SK-N-SH (cell line): ENCODE measurements around the gene CNTN4. TPM values are rescaled to one million over a fixed set of nuclear protein-coding genes. Genes with fewer than 3 reads are reported as not detected.

ENCODE experiments used
- CTCF ChIA-PET: fragments of 300-600, 350-600 bp; formaldehyde crosslinking; extraction: SDS; loops from one replicate; lab custom pipeline; 2021; lab: Yijun Ruan, JAX
- POLR2A ChIA-PET: fragments of 350-600 bp; sonication (Branson Sonifier 250); formaldehyde crosslinking; extraction: SDS; loops from one replicate; lab custom pipeline; 2020; ENCODE audit warnings: antibody characterized with exemption, inconsistent platforms; lab: Yijun Ruan, JAX
- DNase-seq: peaks from one replicate; pipeline ENCODE4 v3.0.0; 2012
- H2AFZ ChIP-seq: fragments of 200-600 bp; sonication (generic); 2 replicates; pipeline ENCODE4 v1.8.1; 2016; ENCODE audit warnings: antibody characterized with exemption, mild to moderate bottlenecking, low read depth
- H3F3A ChIP-seq: fragments of 200-600 bp; sonication (generic); replicated peaks from 2 replicates; pipeline ENCODE3; 2016; ENCODE audit warnings: antibody characterized with exemption, mild to moderate bottlenecking; ENCODE audit not compliant: insufficient read depth
- H3K27ac ChIP-seq, 2 experiments: fragments of 200-500 bp in 1 of 2; fragments of 200-600 bp in 1 of 2; sonication (Bioruptor generic) in 1 of 2; sonication (generic), shearing (Covaris generic) in 1 of 2; 2 replicates each; pipeline versions ENCODE4 v1.5.1 to v1.6.1; 2014 to 2016; ENCODE audit warnings: low read depth in 2 of 2, inconsistent platforms in 1 of 2, low read length in 1 of 2, mild to moderate bottlenecking in 1 of 2, mixed read lengths in 1 of 2
- H3K27me3 ChIP-seq: fragments of 200-600 bp; sonication (generic), shearing (Covaris generic); 2 replicates; pipeline ENCODE4 v1.6.1; 2016; ENCODE audit warnings: mixed run types; ENCODE audit not compliant: insufficient read depth
- H3K36me3 ChIP-seq, 2 experiments: fragments of 200-500 bp in 1 of 2; fragments of 200-600 bp in 1 of 2; sonication (Bioruptor generic) in 1 of 2; sonication (generic) in 1 of 2; replicated peaks in 1 of 2; 2 replicates each; pipeline versions ENCODE3 to v1.5.1; 2014 to 2016; ENCODE audit warnings: low read length in 1 of 2, mild to moderate bottlenecking in 1 of 2; ENCODE audit not compliant: insufficient read depth in 2 of 2, control insufficient read depth in 1 of 2
- H3K4me1 ChIP-seq, 2 experiments: fragments of 200-500 bp in 1 of 2; fragments of 200-600 bp in 1 of 2; sonication (Bioruptor generic) in 1 of 2; sonication (generic), shearing (Covaris generic) in 1 of 2; 2 replicates each; pipeline versions ENCODE4 v1.5.1 to v1.6.1; 2014 to 2016; ENCODE audit warnings: low read depth in 1 of 2, low read length in 1 of 2, mixed run types in 1 of 2; ENCODE audit not compliant: insufficient read depth in 2 of 2, control insufficient read depth in 1 of 2
- H3K4me2 ChIP-seq: fragments of 200-600 bp; sonication (generic), shearing (Covaris generic); 2 replicates; pipeline ENCODE4 v1.6.1; 2017; ENCODE audit warnings: mixed run types
- H3K4me3 ChIP-seq, 2 experiments: fragments of 200-500 bp in 1 of 2; fragments of 200-600 bp in 1 of 2; sonication (Bioruptor generic) in 1 of 2; sonication (generic), shearing (Covaris generic) in 1 of 2; 2 replicates each; pipeline versions ENCODE4 v1.5.1 to v1.8.1; 2014 to 2016; ENCODE audit warnings: low read depth in 2 of 2, inconsistent platforms in 1 of 2, low read length in 1 of 2, mild to moderate bottlenecking in 1 of 2, mixed read lengths in 1 of 2, moderate library complexity in 1 of 2
- H3K79me2 ChIP-seq: fragments of 200-600 bp; sonication (generic); 2 replicates; pipeline ENCODE4 v1.8.1; 2017; ENCODE audit warnings: mild to moderate bottlenecking; ENCODE audit not compliant: insufficient read depth
- H3K9ac ChIP-seq: fragments of 200-600 bp; sonication (generic); 2 replicates; pipeline ENCODE4 v1.6.1; 2017; ENCODE audit warnings: mixed run types
- H3K9me2 ChIP-seq: fragments of 200-600 bp; sonication (generic); 2 replicates; pipeline ENCODE4 v1.6.1; 2017; ENCODE audit warnings: mixed run types
- H3K9me3 ChIP-seq: fragments of 200-600 bp; sonication (generic); 2 replicates; pipeline ENCODE4 v1.6.1; 2017; ENCODE audit warnings: mixed run types, mild to moderate bottlenecking, moderate library complexity
- H4K20me1 ChIP-seq: fragments of 200-600 bp; sonication (generic); 2 replicates; pipeline ENCODE4 v1.6.1; 2017; ENCODE audit warnings: mild to moderate bottlenecking, mixed run types; ENCODE audit not compliant: insufficient read depth
- CHD2 ChIP-seq: fragments of 150-350 bp; IDR thresholded peaks from 2 replicates; pipeline ENCODE4 v1.6.1; 2018; ENCODE audit warnings: low read length; ENCODE audit not compliant: partially characterized antibody
- EP300 ChIP-seq, 2 experiments: IDR thresholded peaks; 2 replicates each; pipeline versions ENCODE4 v1.4.0 to v1.6.1; 2012; ENCODE audit warnings: borderline replicate concordance in 1 of 2, low read depth in 1 of 2, low read length in 1 of 2
- FOSL2 ChIP-seq: IDR thresholded peaks from 2 replicates; pipeline ENCODE4 v1.4.0; 2012; ENCODE audit warnings: low read depth, mild to moderate bottlenecking, moderate library complexity, borderline replicate concordance
- FOXM1 ChIP-seq: IDR thresholded peaks from 2 replicates; pipeline ENCODE4 v1.4.0; 2012; ENCODE audit warnings: low read depth, mild to moderate bottlenecking
- GABPA ChIP-seq: IDR thresholded peaks from 2 replicates; pipeline ENCODE4 v1.4.0; 2012; ENCODE audit warnings: low read depth, mild to moderate bottlenecking
- JUND ChIP-seq: IDR thresholded peaks from 2 replicates; pipeline ENCODE4 v1.4.0; 2012
- POLR2AphosphoS5 ChIP-seq: IDR thresholded peaks from 2 replicates; pipeline ENCODE4 v1.6.1; 2012; ENCODE audit warnings: low read depth, low read length
- RAD21 ChIP-seq: IDR thresholded peaks from 2 replicates; pipeline ENCODE4 v1.6.1; 2012; ENCODE audit warnings: mild to moderate bottlenecking, low read length
- RFX5 ChIP-seq: IDR thresholded peaks from 2 replicates; pipeline ENCODE4 v1.6.1; 2012; ENCODE audit warnings: mild to moderate bottlenecking, improper control_type of control experiment, low read length
- RXRA ChIP-seq: IDR thresholded peaks from 2 replicates; pipeline ENCODE4 v1.4.0; 2012; ENCODE audit warnings: low read depth, mild to moderate bottlenecking, borderline replicate concordance
- SIN3A ChIP-seq: IDR thresholded peaks from 2 replicates; pipeline ENCODE4 v1.6.1; 2012; ENCODE audit warnings: low read depth, mild to moderate bottlenecking, low read length, moderate library complexity, borderline replicate concordance
- TAF1 ChIP-seq: IDR thresholded peaks from 2 replicates; pipeline ENCODE4 v1.6.1; 2012; ENCODE audit warnings: low read depth, mild to moderate bottlenecking, low read length, moderate library complexity, borderline replicate concordance
- TCF12 ChIP-seq: IDR thresholded peaks from 2 replicates; pipeline ENCODE4 v1.4.0; 2012
- WGBS: methylation state at CpG from one replicate; pipeline ENCODE4 v1.1.6; 2017; ENCODE audit warnings: low lambda C conversion rate; 5-methylcytosine and 5-hydroxymethylcytosine counted together
- polyA plus RNA-seq, 3 experiments: library from polyadenylated mRNA; depleted of rRNA; stranded (reverse); fragments of >200 nt; gene quantifications; 2 replicates each; pipeline ENCODE4 v1.2.3, GENCODE V29; 2012
- TF ChIP-seq, protein P1 (sequence below): IDR thresholded peaks from 2 replicates; pipeline ENCODE4 v1.4.0; 2012; ENCODE audit warnings: low read depth, borderline replicate concordance
- TF ChIP-seq, protein P2 (sequence below): fragments of 150-350 bp; IDR thresholded peaks from 2 replicates; pipeline ENCODE4 v1.6.1; 2017; ENCODE audit warnings: antibody characterized with exemption, low read length, low read depth, borderline replicate concordance
- TF ChIP-seq, protein P3 (sequence below): IDR thresholded peaks from 2 replicates; pipeline ENCODE4 v1.4.0; 2012; ENCODE audit warnings: low read depth, borderline replicate concordance
- TF ChIP-seq, protein P4 (sequence below): fragments of 200-600 bp; sonication (generic); IDR thresholded peaks from 2 replicates; pipeline ENCODE4 v1.6.1; 2017; ENCODE audit warnings: antibody characterized with exemption, mild to moderate bottlenecking, moderate library complexity
- TF ChIP-seq, protein P5 (sequence below): IDR thresholded peaks from 2 replicates; pipeline ENCODE4; 2012
- TF ChIP-seq, protein P6 (sequence below): IDR thresholded peaks from 2 replicates; pipeline ENCODE4 v1.4.0; 2012; ENCODE audit warnings: low read depth

Gene CNTN4
- polyA plus RNA-seq, 1 of the 3 experiments (the other 2 are of a cell fraction): 0.12 TPM

DNA sequence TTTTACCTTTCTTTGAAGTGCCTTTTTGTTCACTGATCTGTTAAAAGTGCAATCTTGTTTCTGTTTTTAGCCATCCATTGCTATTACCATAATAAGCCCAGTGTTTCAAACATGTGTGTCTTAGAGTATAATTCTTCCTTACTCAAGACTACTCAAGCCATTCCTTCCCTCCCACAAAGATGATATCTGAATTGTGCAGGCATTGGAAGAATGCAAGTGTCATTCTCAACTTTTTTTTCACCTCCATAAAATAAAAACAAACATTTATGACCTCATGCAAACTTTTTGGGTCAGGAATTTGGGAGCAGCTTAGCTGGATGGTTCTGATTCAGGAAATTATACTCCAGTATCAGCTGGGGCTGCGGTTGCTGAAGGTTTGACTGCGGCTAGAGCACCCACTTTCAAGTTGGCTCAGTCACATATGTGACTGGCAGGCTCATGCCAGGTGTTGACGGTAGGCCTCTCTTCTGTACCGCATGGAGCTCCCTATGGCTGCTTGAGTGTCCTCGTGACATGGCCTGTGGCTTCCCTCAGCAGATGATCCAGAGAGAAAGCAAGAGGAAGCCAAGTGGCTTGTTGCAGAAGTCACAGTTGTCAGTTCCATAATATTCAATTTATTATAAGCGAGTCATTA, 490.8 kb downstream of the CNTN4 start:
- no peaks in the 10 kb centered on the region for H3K36me3 ChIP-seq
- H3K79me2 ChIP-seq: no peaks in the 10 kb centered on the region
- ChIA-PET POLR2A (no interaction called here), CTCF (no interaction called here)
- 49% methylated on average over 4 of the region's 6 CpGs for WGBS
- no peaks in the 10 kb centered on the region for H3K27me3 ChIP-seq
- H4K20me1 ChIP-seq: no peaks in the 10 kb centered on the region
- no peak for DNase-seq
- H3K4me2 ChIP-seq: no peak overlapping the region
- no peak overlapping the region for H2AFZ ChIP-seq
- no peak overlapping the region for H3K27ac ChIP-seq
- no peak overlapping the region for H3K4me3 ChIP-seq
- H3K9me3 ChIP-seq: no peaks in the 10 kb centered on the region
- no peak overlapping the region for H3K9ac ChIP-seq
- H3F3A ChIP-seq: no peaks in the 10 kb centered on the region
- H3K4me1 ChIP-seq: no peaks in the 10 kb centered on the region
- TF ChIP-seq FOSL2 (no peak), EP300 (IDR thresholded peaks at IDR 0.05; ENCODE audit: borderline replicate concordance in 1 of 2, low read depth in 1 of 2, low read length in 1 of 2) (no peak), TCF12 (no peak), GABPA (no peak)
- TF ChIP-seq, protein P1, sequence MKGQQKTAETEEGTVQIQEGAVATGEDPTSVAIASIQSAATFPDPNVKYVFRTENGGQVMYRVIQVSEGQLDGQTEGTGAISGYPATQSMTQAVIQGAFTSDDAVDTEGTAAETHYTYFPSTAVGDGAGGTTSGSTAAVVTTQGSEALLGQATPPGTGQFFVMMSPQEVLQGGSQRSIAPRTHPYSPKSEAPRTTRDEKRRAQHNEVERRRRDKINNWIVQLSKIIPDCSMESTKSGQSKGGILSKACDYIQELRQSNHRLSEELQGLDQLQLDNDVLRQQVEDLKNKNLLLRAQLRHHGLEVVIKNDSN: no peak
- TF ChIP-seq, protein P2, sequence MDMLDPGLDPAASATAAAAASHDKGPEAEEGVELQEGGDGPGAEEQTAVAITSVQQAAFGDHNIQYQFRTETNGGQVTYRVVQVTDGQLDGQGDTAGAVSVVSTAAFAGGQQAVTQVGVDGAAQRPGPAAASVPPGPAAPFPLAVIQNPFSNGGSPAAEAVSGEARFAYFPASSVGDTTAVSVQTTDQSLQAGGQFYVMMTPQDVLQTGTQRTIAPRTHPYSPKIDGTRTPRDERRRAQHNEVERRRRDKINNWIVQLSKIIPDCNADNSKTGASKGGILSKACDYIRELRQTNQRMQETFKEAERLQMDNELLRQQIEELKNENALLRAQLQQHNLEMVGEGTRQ: no peak
- no peaks in the 10 kb centered on the region for H3K9me2 ChIP-seq

DNA sequence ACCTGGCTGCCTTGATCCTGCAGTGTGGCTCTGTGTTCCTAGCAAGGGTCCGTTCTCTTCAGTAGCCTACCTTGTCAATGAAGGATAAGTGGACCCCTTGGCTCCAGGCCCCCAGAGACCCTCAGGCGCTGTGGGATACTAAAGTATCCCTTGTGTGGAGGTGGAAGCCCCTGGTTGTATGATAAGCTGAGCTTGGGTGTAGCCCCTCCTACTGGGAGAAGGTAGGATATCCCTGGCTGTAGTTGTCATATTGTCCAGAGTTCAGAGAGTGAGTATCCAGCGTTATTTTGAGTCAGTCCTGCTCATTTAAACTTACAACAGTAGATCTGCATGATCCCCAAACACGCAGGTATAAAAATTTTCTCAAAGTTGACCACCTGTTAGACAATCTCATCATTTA, 496.8 kb downstream of the CNTN4 start:
- Histone ChIP-seq H3K36me3 (no peaks in the 10 kb centered on the region), H3K27me3 (no peaks in the 10 kb centered on the region), H3K9me3 (no peaks in the 10 kb centered on the region), H3K4me3 (no peak overlapping the region), H3K27ac (no peak overlapping the region), H3F3A (no peaks in the 10 kb centered on the region), H3K4me2 (no peak overlapping the region), H3K4me1 (peaks cover 0 to 2% of the 10 kb centered on the region in 2 experiments; a peak in 1 of 4 replicates), H4K20me1 (no peaks in the 10 kb centered on the region), H2AFZ (no peak overlapping the region), H3K9me2 (no peaks in the 10 kb centered on the region), H3K9ac (no peak overlapping the region), H3K79me2 (no peaks in the 10 kb centered on the region)
- CTCF ChIA-PET: no interaction called here
- POLR2A ChIA-PET: no interaction called here
- DNase-seq: no peak
- 21% methylated on average over 4 of the region's 4 CpGs for WGBS
- TF ChIP-seq RFX5 (no peak), POLR2AphosphoS5 (no peak), FOXM1 (no peak), JUND (no peak), CHD2 (no peak), SIN3A (no peak), TAF1 (no peak), RXRA (no peak), RAD21 (no peak)
- TF ChIP-seq, protein P3, sequence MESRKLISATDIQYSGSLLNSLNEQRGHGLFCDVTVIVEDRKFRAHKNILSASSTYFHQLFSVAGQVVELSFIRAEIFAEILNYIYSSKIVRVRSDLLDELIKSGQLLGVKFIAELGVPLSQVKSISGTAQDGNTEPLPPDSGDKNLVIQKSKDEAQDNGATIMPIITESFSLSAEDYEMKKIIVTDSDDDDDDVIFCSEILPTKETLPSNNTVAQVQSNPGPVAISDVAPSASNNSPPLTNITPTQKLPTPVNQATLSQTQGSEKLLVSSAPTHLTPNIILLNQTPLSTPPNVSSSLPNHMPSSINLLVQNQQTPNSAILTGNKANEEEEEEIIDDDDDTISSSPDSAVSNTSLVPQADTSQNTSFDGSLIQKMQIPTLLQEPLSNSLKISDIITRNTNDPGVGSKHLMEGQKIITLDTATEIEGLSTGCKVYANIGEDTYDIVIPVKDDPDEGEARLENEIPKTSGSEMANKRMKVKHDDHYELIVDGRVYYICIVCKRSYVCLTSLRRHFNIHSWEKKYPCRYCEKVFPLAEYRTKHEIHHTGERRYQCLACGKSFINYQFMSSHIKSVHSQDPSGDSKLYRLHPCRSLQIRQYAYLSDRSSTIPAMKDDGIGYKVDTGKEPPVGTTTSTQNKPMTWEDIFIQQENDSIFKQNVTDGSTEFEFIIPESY: no peak
- TF ChIP-seq, protein P4, sequence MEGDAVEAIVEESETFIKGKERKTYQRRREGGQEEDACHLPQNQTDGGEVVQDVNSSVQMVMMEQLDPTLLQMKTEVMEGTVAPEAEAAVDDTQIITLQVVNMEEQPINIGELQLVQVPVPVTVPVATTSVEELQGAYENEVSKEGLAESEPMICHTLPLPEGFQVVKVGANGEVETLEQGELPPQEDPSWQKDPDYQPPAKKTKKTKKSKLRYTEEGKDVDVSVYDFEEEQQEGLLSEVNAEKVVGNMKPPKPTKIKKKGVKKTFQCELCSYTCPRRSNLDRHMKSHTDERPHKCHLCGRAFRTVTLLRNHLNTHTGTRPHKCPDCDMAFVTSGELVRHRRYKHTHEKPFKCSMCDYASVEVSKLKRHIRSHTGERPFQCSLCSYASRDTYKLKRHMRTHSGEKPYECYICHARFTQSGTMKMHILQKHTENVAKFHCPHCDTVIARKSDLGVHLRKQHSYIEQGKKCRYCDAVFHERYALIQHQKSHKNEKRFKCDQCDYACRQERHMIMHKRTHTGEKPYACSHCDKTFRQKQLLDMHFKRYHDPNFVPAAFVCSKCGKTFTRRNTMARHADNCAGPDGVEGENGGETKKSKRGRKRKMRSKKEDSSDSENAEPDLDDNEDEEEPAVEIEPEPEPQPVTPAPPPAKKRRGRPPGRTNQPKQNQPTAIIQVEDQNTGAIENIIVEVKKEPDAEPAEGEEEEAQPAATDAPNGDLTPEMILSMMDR: no peak
- TF ChIP-seq, protein P1: no peak
- TF ChIP-seq, protein P5, sequence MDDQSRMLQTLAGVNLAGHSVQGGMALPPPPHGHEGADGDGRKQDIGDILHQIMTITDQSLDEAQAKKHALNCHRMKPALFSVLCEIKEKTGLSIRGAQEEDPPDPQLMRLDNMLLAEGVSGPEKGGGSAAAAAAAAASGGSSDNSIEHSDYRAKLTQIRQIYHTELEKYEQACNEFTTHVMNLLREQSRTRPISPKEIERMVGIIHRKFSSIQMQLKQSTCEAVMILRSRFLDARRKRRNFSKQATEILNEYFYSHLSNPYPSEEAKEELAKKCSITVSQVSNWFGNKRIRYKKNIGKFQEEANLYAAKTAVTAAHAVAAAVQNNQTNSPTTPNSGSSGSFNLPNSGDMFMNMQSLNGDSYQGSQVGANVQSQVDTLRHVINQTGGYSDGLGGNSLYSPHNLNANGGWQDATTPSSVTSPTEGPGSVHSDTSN: no peak
- TF ChIP-seq, protein P2: no peak
- TF ChIP-seq, protein P6, sequence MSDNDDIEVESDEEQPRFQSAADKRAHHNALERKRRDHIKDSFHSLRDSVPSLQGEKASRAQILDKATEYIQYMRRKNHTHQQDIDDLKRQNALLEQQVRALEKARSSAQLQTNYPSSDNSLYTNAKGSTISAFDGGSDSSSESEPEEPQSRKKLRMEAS: no peak
